Naive B cell (primary cell): Measurements from ENCODE around the gene PSMG3. TPM values are rescaled to one million over a fixed set of nuclear protein-coding genes. Genes with fewer than 3 reads are reported as not detected.
A peak's percentile ranks its signal among the peaks of the same experiment; 100 is the strongest.

Experiments
- ATAC-seq, 2 donors: fragments of 150-1000 bp; cut with Tn5 transposase; 2 replicates each; pipeline ENCODE4 v1.10.0; 2021; ENCODE audit warnings: low read depth in 2 of 2, mild to moderate bottlenecking in 2 of 2, moderate library complexity in 2 of 2
- DNase-seq: peaks from one replicate; pipeline ENCODE4 v3.0.0; 2022
- H3K27ac Mint-ChIP-seq, 6 donors: one replicate each; pipeline ENCODE4 v1.8.0; 2020 to 2022; ENCODE audit warnings: mild to moderate bottlenecking in 6 of 6, mixed read lengths in 6 of 6, moderate library complexity in 5 of 6, inconsistent platforms in 2 of 6
- H3K27me3 Mint-ChIP-seq, 3 donors: one replicate each; pipeline ENCODE4 v1.8.0; 2021 to 2022; ENCODE audit warnings: mixed read lengths in 3 of 3, mild to moderate bottlenecking in 1 of 3
- H3K36me3 Mint-ChIP-seq, 2 donors: one replicate each; pipeline ENCODE4 v1.8.0; 2020 to 2022; ENCODE audit warnings: mixed read lengths in 2 of 2, inconsistent platforms in 1 of 2, mild to moderate bottlenecking in 1 of 2
- H3K4me1 Mint-ChIP-seq, 3 donors: one replicate each; pipeline ENCODE4 v1.8.0; 2020 to 2022; ENCODE audit warnings: mixed read lengths in 3 of 3, inconsistent platforms in 1 of 3, mild to moderate bottlenecking in 1 of 3, moderate library complexity in 1 of 3
- H3K4me3 Mint-ChIP-seq, 8 donors: one replicate each; pipeline ENCODE4 v1.8.0; 2020 to 2022; ENCODE audit warnings: mild to moderate bottlenecking in 8 of 8, mixed read lengths in 8 of 8, moderate library complexity in 8 of 8, inconsistent platforms in 2 of 8
- H3K9me3 Mint-ChIP-seq, 7 donors: one replicate each; pipeline ENCODE4 v1.8.0; 2020 to 2022; ENCODE audit warnings: mixed read lengths in 7 of 7, mild to moderate bottlenecking in 5 of 7, inconsistent platforms in 2 of 7, moderate library complexity in 1 of 7
- polyA plus RNA-seq, 6 donors: library from polyadenylated mRNA; unstranded; fragments of 300-500 nt; fragmentation: Illumina TruSeq; gene quantifications; one replicate each; pipeline ENCODE4 v1.2.3, GENCODE V29; 2021; ENCODE audit warnings: low read depth in 6 of 6

Gene PSMG3
- polyA plus RNA-seq, 6 donors from 2014 or later: 24.2 to 43.4 (median 38.6) TPM

GRCh38 chr7:1558181-1558811 is 11.5 kb downstream of the PSMG3 start:
- no peaks in the 10 kb centered on the region for H3K36me3 Mint-ChIP-seq
- H3K4me3 Mint-ChIP-seq: no peak overlapping the region
- DNase-seq (no peak), ATAC-seq (no peak)
- H3K27me3 Mint-ChIP-seq: peaks cover 0 to 7% (median 6%) of the 10 kb centered on the region in 3 donors
- H3K27ac Mint-ChIP-seq: no peak overlapping the region
- peaks cover 3 to 10% (median 6%) of the 10 kb centered on the region in 3 donors for H3K4me1 Mint-ChIP-seq
- no peaks in the 10 kb centered on the region for H3K9me3 Mint-ChIP-seq

GRCh38 chr7:1557771-1558170 is 12.1 kb downstream of the PSMG3 start:
- DNase-seq (no peak), ATAC-seq (no peak)
- Mint-ChIP-seq H3K27me3 (peaks cover 0 to 7% (median 6%) of the 10 kb centered on the region in 3 donors), H3K4me1 (peaks cover 3 to 10% (median 6%) of the 10 kb centered on the region in 3 donors), H3K4me3 (no peak overlapping the region), H3K36me3 (no peaks in the 10 kb centered on the region), H3K9me3 (no peaks in the 10 kb centered on the region), H3K27ac (no peak overlapping the region)

- DNase-seq (no peak), ATAC-seq (no peak)
- Mint-ChIP-seq H3K9me3 (no peaks in the 10 kb centered on the region), H3K27ac (peak overlapping the region in 1 of 6 donors; percentile 39), H3K4me3 (no peak overlapping the region), H3K4me1 (peaks cover 3 to 8% (median 6%) of the 10 kb centered on the region in 3 donors), H3K36me3 (no peaks in the 10 kb centered on the region), H3K27me3 (peaks cover 0 to 4% (median 2%) of the 10 kb centered on the region in 3 donors)
These were observed 12.8 kb downstream of the PSMG3 start for GRCh38 chr7:1557006-1557405.

GRCh38 chr7:1555813-1556543 is 13.9 kb downstream of the PSMG3 start, which contains the start of gene TMEM184A:
TMEM184A (minus strand) TSS chr7:1556205; CDS start chr7:1555484, 721 bp downstream.
- Mint-ChIP-seq H3K9me3 (no peaks in the 10 kb centered on the region), H3K27ac (peak within 1 kb of the TSS in 2 of 6 donors; percentile 1 to 39)
- DNase-seq: peak; percentile 47

GRCh38 chr7:1555046-1555812 is 14.6 kb downstream of the PSMG3 start:
- DNase-seq (no peak), ATAC-seq (no peak)
- Mint-ChIP-seq H3K4me3 (peak overlapping the region in 1 of 8 donors; percentile 58), H3K36me3 (no peaks in the 10 kb centered on the region), H3K27me3 (no peaks in the 10 kb centered on the region), H3K9me3 (no peaks in the 10 kb centered on the region), H3K4me1 (peaks cover 3 to 6% (median 5%) of the 10 kb centered on the region in 3 donors), H3K27ac (peak overlapping the region in 2 of 6 donors; percentile 1 to 68)

More at GRCh38 chr7:1555813-1556543, 13.9 kb downstream of the PSMG3 start, which contains the start of gene TMEM184A:
- Mint-ChIP-seq H3K27me3 (no peaks in the 10 kb centered on the region), H3K4me1 (peaks cover 3 to 6% (median 5%) of the 10 kb centered on the region in 3 donors), H3K4me3 (peak within 1 kb of the TSS in 3 of 8 donors; percentile 12 to 58 (median 32)), H3K36me3 (no peaks in the 10 kb centered on the region)
- ATAC-seq: peak; percentile 80 to 86

GRCh38 chr7:1554333-1555045 is 15.3 kb downstream of the PSMG3 start:
- ATAC-seq: no peak
- Mint-ChIP-seq H3K27me3 (no peaks in the 10 kb centered on the region), H3K4me3 (no peak overlapping the region), H3K4me1 (peaks cover 3 to 6% (median 5%) of the 10 kb centered on the region in 3 donors), H3K9me3 (no peaks in the 10 kb centered on the region), H3K27ac (peak overlapping the region in 3 of 6 donors; percentile 47 to 68 (median 53)), H3K36me3 (no peaks in the 10 kb centered on the region)
- no peak for DNase-seq

GRCh38 chr7:1553512-1554210 is 16.2 kb downstream of the PSMG3 start:
- no peak for DNase-seq
- Mint-ChIP-seq H3K9me3 (no peaks in the 10 kb centered on the region), H3K27me3 (no peaks in the 10 kb centered on the region), H3K36me3 (no peaks in the 10 kb centered on the region), H3K4me3 (peak overlapping the region in 1 of 8 donors; percentile 20), H3K4me1 (peaks cover 3 to 9% (median 6%) of the 10 kb centered on the region in 3 donors), H3K27ac (no peak overlapping the region)
- no peak for ATAC-seq

- ATAC-seq (no peak), DNase-seq (no peak)
- no peak overlapping the region for H3K27ac Mint-ChIP-seq
- H3K4me3 Mint-ChIP-seq: no peak overlapping the region
- H3K27me3 Mint-ChIP-seq: no peaks in the 10 kb centered on the region
- peaks cover 6 to 16% (median 9%) of the 10 kb centered on the region in 3 donors for H3K4me1 Mint-ChIP-seq
- no peaks in the 10 kb centered on the region for H3K9me3 Mint-ChIP-seq
- H3K36me3 Mint-ChIP-seq: no peaks in the 10 kb centered on the region
These were observed 17.6 kb downstream of the PSMG3 start for GRCh38 chr7:1552200-1552599.

- Mint-ChIP-seq H3K27me3 (no peaks in the 10 kb centered on the region), H3K4me1 (peaks cover 3 to 11% (median 5%) of the 10 kb centered on the region in 3 donors), H3K27ac (peak overlapping the region in 2 of 6 donors; percentile 50 to 69), H3K9me3 (no peaks in the 10 kb centered on the region), H3K4me3 (no peak overlapping the region), H3K36me3 (no peaks in the 10 kb centered on the region)
- no peak for ATAC-seq
- no peak for DNase-seq
These were observed 19.0 kb downstream of the PSMG3 start for GRCh38 chr7:1550846-1551155.

- H3K9me3 Mint-ChIP-seq: no peaks in the 10 kb centered on the region
- H3K36me3 Mint-ChIP-seq: no peaks in the 10 kb centered on the region
- no peak overlapping the region for H3K4me3 Mint-ChIP-seq
- peaks cover 3 to 11% (median 5%) of the 10 kb centered on the region in 3 donors for H3K4me1 Mint-ChIP-seq
- DNase-seq (no peak), ATAC-seq (no peak)
- no peaks in the 10 kb centered on the region for H3K27me3 Mint-ChIP-seq
- H3K27ac Mint-ChIP-seq: peak overlapping the region in 3 of 6 donors; percentile 50 to 69 (median 66)
These were observed 19.6 kb downstream of the PSMG3 start for GRCh38 chr7:1550005-1550845.

- DNase-seq: no peak
- Mint-ChIP-seq H3K27me3 (no peaks in the 10 kb centered on the region), H3K27ac (peak overlapping the region in 1 of 6 donors; percentile 90), H3K4me3 (no peak overlapping the region), H3K36me3 (no peaks in the 10 kb centered on the region), H3K9me3 (no peaks in the 10 kb centered on the region), H3K4me1 (peaks cover 3 to 11% (median 5%) of the 10 kb centered on the region in 3 donors)
- no peak for ATAC-seq
These were observed 20.4 kb downstream of the PSMG3 start for GRCh38 chr7:1549357-1550004.
